Stimulated activated CD4-positive, alpha-beta T cell treated with anti-CD3 and anti-CD28 coated beads, Interleukin-4, amount 100 ng/mL, for 1 hour (primary cell): ENCODE data around the gene SLC22A12.
"Not testable (repeated sequence)": the region's sequence is repeated elsewhere in the genome, so short reads cannot be mapped to it uniquely, and the experiment has no call there.

ENCODE experiments used
- DNase-seq: peaks from one replicate; pipeline ENCODE4 v3.0.0-alpha.2; 2020

SLC22A12 gene

DNA sequence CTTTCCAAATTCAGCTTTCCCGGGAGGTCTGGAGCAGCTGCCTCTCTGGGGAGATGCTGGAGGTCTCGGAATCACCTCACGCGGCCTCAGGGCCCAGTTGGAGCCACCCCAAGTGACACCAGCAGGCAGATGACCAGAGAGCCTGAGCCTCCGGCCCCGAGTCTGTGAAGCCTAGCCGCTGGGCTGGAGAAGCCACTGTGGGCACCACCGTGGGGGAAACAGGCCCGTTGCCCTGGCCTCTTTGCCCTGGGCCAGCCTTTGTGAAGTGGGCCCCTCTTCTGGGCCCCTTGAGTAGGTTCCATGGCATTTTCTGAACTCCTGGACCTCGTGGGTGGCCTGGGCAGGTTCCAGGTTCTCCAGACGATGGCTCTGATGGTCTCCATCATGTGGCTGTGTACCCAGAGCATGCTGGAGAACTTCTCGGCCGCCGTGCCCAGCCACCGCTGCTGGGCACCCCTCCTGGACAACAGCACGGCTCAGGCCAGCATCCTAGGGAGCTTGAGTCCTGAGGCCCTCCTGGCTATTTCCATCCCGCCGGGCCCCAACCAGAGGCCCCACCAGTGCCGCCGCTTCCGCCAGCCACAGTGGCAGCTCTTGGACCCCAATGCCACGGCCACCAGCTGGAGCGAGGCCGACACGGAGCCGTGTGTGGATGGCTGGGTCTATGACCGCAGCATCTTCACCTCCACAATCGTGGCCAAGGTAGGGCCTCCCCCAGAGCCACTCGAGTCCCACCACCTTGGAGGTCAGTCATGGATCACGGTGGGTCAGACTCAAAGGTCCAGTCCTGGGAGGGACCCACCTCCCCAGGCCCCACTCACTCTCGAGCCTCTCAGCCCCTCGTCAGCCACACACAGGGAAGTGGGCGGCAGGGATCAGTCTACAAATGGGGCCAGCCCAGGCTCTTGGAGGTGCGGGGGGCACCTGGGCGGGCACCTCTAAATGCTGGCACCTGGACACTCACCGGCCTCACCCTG is 525 bp downstream of the SLC22A12 start:
- DNase-seq = no peak

- no peak for DNase-seq
Observed at GRCh38 chr11:64592234-64592615, 1.2 kb downstream of the SLC22A12 start.

DNA sequence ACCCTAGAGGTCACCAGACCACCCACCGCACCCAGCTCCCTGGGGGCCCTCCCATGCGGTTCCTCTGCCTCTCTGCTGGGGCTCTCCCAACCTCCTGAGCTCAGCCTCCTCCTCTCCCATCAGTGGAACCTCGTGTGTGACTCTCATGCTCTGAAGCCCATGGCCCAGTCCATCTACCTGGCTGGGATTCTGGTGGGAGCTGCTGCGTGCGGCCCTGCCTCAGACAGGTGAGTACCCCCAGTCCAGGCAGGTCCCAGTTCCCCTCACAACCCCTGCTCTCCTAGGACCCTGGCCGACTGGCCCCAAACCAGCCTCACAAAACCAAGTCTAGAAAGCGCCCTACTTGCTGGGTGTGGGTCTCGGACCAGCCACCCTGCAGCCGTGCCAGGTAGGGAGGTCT is 1.6 kb downstream of the SLC22A12 start:
- no peak for DNase-seq

DNA sequence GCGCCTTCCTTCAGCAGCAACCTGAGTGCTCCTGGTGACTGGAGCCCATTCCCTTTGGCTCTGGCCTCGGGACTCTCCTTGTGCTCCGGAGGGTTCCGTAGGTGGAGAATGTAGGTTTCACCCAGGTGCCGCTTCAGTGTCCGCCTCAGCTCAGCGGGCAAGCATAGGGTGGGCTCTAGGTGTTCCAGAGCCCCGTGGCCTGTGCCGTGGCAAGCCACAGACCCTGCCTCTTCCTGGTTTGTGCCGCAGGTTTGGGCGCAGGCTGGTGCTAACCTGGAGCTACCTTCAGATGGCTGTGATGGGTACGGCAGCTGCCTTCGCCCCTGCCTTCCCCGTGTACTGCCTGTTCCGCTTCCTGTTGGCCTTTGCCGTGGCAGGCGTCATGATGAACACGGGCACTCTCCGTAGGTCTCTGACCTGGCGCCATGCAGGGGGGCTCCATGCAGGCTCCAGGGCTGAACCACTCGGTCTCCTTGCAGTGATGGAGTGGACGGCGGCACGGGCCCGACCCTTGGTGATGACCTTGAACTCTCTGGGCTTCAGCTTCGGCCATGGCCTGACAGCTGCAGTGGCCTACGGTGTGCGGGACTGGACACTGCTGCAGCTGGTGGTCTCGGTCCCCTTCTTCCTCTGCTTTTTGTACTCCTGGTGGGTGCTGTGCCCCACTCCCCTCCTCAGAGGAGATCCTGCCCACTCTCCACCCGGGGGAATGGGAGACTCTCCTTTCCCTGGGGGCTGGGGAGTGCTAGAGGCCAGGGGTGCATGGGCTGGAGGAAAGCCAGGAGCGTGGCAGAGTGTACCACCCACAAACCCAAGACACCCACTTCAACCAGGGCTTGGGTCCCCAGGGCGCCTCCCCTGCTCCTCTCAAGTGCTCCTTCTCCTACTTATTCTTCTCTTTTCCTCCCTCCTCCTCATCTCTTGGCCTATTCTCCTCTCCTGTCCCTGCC is 2.4 kb downstream of the SLC22A12 start:
- no peak for DNase-seq

GRCh38 chr11:64594159-64594939 is 3.3 kb downstream of the SLC22A12 start:
- no peak for DNase-seq

- not testable (repeated sequence) for DNase-seq
Observed at GRCh38 chr11:64595922-64596321, 4.9 kb downstream of the SLC22A12 start.

GRCh38 chr11:64597671-64598101 is 6.7 kb downstream of the SLC22A12 start:
- no peak for DNase-seq

GRCh38 chr11:64598106-64598796 is 7.2 kb downstream of the SLC22A12 start:
- DNase-seq = no peak

DNA sequence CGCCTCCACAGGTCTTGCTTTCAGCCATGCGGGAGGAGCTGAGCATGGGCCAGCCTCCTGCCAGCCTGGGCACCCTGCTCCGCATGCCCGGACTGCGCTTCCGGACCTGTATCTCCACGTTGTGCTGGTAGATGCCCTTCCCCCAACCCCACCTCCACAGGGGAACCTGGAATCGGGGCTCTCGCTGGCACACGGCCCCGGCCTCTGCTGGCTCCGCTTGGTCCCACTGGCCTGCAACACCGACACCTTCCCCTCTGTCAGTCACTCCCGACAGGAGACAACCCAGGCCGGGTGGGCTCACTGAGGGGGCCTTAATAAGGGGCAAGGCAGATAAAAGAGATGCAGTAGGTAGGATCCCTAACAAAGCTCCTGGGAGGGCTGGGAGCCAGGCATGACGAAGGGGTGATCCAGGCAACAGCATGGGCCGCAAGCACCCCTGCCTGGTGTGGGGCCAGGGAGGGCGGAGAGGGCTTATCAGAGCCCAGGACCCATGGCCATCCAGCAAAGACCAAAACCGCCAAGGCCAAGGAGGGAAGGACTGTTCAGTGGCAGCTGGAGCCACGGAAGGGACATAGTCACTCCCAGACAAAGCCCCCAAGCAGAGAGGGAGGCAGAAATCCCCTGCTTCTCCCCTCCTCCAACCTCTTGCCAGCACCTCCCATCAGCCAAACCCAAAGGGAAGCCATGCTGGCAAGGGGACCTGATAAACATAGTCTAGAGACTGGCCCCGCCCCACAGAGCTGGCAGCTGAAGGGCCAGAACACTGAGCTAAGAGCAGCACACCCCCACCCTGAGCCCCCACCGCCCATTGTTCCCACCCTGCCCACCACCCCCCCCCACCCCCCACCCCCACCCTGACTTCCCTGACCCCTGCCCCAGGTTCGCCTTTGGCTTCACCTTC is 8.0 kb downstream of the SLC22A12 start:
- DNase-seq = no peak

DNA sequence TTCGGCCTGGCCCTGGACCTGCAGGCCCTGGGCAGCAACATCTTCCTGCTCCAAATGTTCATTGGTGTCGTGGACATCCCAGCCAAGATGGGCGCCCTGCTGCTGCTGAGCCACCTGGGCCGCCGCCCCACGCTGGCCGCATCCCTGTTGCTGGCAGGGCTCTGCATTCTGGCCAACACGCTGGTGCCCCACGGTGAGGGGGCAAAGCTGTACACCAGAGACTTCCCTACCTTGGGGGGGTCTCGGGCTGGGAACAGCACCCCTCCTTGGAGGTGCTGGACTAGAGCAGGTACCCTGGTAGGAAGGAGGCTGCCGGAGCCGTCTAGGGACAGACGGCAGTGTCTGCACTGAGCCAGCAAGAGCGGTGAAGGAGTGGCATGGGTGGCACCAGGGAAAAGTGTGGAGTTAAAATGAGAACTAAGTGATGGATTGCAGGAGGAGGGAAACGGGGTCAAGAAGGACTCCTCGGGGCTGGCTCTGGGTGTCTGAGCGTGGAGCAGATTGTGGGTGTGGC is 8.7 kb downstream of the SLC22A12 start:
- DNase-seq = no peak

GRCh38 chr11:64600281-64600992 is 9.4 kb downstream of the SLC22A12 start:
- no peak for DNase-seq

DNA sequence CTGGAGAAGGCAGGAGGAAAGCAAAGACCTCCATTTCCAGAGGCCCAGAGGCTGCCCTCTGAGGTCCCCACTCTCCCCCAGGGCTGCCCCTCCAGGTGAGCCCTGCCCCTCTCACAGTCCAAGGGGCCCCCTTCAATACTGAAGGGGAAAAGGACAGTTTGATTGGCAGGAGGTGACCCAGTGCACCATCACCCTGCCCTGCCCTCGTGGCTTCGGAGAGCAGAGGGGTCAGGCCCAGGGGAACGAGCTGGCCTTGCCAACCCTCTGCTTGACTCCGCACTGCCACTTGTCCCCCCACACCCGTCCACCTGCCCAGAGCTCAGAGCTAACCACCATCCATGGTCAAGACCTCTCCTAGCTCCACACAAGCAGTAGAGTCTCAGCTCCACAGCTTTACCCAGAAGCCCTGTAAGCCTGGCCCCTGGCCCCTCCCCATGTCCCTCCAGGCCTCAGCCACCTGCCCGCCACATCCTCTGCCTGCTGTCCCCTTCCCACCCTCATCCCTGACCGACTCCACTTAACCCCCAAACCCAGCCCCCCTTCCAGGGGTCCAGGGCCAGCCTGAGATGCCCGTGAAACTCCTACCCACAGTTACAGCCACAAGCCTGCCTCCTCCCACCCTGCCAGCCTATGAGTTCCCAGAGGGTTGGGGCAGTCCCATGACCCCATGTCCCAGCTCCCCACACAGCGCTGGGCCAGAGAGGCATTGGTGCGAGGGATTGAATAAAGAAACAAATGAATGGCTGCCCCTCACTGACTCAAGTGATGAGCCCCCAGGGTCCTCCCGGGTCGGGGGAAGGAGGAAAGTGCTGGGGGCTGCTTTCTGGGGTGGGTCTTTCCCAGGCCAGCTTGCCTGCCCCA is 10.8 kb downstream of the SLC22A12 start:
- no peak for DNase-seq

GRCh38 chr11:64602466-64603070 is 11.5 kb downstream of the SLC22A12 start:
- no peak for DNase-seq

DNA sequence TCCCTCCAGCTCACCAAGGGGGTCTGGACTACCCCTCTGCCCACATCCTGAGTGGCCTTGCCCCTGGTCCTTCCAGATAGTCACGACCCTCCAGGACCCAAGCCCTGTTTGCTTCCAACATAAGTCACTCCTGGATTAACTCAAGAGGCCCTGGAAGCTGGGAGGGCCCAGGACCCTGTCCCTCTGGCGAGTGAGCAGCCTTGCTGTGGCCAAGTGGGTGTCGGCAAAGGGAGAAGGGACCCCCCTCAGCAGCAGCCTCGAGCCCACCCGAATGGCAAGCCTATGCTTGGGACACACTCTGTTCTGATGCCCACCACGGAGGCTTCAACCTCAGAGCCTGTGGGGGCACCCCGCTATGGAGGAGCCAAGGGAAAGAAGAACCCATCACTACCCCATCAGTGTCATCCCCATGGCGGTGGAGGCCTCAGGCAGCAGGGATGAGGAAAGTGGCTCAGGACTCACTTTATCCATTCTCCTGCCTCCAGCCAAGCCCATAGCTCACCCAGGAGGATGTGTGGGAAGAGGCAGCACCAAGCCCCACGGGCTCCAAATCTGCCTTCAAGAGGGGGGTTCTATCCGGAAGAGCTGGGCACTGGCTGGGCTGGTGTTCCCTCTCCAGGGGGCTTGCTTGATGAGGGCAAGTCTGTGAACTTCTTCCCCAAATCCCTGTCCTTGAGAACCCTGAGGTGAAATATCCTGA is 12.5 kb downstream of the SLC22A12 start:
- no peak for DNase-seq

DNA sequence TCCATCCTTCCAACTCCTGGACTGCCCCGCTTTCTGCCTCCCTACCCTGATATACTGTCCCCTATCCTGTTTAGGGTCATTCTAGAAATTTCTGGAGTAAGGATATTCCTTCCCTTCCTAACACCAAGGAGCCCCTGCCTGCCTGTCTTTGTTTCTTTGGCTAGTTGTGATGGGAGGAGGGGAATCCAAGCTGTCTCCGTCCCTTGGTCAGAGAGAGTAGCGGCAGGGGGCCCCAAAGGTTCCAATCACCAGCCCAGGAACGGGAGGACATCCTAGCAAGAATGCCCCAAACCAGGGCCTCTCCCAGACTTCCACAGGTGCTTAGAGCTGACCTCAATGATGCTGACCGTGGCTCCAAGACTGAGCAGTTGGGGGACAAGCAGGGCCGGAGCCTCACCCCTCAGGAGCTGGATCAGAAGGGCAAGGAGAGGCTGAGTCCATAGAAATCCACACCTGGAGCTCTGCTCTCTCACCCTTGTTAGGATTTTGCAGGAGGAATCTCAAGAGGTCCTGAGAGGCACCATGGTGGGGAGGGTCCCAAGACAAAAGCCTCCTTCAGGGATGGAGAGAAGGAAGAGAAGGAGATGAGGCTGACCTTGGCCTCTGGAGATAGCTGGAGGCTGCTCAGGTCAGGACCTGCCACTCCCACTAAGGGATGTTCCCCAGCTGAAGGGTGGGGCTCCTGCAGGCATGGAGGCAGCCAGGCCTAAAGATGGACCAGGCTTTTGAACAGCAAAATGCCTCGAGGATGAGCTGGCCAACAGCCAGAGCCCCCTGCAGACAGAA is 13.6 kb downstream of the SLC22A12 start:
- no peak for DNase-seq

DNA sequence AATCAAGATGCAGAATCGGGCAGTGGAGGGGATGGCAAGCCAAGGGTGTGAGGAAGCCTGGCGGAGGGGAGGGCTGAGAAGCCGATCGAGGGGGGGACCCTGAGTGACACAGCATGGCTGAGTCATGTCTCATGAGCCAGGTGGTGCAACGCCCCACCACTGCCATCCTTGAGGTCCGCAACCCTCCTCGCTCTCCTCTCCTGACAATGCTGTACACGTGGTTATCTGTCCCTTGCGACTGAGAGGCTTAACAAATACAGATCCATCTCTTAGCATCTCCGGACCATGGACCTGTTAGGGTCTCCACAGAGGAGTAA is 14.2 kb downstream of the SLC22A12 start:
- DNase-seq = no peak
